ENCODE data around the gene TBC1D13.

TBC1D13 gene, protein sequence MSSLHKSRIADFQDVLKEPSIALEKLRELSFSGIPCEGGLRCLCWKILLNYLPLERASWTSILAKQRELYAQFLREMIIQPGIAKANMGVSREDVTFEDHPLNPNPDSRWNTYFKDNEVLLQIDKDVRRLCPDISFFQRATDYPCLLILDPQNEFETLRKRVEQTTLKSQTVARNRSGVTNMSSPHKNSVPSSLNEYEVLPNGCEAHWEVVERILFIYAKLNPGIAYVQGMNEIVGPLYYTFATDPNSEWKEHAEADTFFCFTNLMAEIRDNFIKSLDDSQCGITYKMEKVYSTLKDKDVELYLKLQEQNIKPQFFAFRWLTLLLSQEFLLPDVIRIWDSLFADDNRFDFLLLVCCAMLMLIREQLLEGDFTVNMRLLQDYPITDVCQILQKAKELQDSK

DNA sequence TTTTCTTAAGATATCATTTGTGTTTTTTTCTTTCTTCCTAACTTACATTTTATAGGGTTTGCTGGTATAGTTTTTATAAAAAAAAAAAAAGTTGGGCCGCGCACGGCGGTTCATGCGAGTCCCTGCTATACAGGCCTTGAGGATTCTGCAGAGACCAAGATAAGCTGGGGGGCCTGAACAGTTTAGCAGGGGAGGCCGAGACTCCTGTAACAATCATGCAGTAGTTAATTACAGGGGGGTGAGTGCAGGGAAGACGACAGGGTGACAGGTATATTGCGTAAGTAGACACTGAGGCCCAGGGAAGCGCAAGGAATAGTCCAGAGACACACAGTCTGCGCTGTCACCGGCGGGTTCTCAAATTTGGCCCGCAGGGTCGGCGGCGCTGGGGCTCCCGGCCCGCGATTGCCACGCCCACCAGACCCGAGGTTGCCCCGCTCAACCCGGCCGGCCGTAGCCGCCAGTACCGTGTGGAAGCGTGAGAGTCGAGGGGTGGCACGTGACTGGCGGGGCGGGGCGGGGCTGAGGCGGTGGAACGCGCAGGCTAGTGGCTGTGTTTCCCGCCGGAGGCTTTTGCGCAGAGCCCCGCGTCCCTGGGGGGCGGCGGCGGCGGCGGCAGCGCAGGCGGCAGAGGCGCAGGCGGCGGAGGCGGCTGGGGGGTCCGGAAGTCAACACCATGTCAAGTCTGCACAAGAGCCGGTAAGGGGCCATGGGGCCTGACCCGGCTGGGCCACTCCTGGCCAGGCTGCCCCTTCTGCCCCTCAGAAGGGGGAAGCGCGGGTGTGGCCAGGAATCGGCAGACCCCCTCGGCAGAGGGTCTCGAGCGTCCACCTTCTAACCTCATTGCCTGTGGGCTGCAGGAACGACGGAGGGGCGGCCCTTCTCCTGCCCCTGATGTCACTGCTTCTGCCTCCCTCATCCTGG, at the start of gene TBC1D13:
Gene TBC1D13, plus strand, starts transcription at position 573 of the 921 bp plus-strand sequence. Its CDS starts 101 bp downstream, at position 674.
- TF ChIP-seq, protein P1, sequence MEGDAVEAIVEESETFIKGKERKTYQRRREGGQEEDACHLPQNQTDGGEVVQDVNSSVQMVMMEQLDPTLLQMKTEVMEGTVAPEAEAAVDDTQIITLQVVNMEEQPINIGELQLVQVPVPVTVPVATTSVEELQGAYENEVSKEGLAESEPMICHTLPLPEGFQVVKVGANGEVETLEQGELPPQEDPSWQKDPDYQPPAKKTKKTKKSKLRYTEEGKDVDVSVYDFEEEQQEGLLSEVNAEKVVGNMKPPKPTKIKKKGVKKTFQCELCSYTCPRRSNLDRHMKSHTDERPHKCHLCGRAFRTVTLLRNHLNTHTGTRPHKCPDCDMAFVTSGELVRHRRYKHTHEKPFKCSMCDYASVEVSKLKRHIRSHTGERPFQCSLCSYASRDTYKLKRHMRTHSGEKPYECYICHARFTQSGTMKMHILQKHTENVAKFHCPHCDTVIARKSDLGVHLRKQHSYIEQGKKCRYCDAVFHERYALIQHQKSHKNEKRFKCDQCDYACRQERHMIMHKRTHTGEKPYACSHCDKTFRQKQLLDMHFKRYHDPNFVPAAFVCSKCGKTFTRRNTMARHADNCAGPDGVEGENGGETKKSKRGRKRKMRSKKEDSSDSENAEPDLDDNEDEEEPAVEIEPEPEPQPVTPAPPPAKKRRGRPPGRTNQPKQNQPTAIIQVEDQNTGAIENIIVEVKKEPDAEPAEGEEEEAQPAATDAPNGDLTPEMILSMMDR (IDR thresholded peaks at IDR 0.05; ENCODE audit: insufficient read depth, low read depth, low read length, missing control alignments), result no peak
- DNase-seq (ENCODE audit: low read depth), result peak; percentile 84
- H3K4me3 ChIP-seq (ENCODE audit: low read length), result peak within 1 kb of the TSS; percentile 97

DNA sequence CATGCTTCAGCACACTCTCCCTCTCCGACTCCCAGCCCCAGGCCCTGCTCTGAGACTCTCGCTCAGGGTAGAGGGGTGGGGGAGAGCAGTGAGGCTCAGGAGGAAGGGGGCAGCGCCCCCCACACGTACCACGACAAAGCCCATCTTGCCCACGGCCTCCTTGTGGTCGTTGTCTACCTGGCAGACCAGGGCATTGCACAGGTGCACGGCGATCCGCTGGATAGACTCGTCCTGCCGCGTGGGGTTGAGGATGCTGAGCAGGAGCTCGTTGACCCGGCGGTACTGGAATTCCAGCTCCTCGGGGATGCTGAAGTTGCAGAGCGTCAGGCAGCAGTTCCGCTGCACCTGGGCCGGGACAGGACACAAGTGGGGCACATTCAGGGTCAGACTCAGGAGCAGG, 44.7 kb upstream of the TBC1D13 start:
- no peak for DNase-seq (ENCODE audit: low read depth)

DNA sequence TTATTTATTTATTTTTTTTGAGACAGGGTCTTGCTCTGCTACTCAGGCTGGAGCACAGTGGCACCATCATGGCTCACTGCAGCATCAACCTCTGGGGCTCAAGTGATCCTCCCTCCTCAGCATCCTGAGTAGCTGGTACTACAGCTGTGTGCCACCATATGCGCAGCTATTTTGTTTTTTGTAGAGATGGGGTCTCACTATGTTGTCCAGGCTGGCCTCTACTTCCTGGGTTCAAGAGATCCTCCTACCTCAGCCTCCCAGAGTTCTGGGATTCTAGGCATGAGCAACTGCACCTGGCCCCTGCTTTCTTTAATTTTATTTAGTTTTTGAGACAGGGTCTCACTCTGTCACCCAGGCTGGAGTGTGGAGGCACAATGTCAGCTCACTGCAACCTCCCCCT, 43.6 kb upstream of the TBC1D13 start:
- TF ChIP-seq, protein P1 (IDR thresholded peaks at IDR 0.05; ENCODE audit: insufficient read depth, low read depth, low read length, missing control alignments), result no peak
- no peak overlapping the region for H3K4me3 ChIP-seq (ENCODE audit: low read length)

More for the DNA sequence above, 44.7 kb upstream of the TBC1D13 start:
- TF ChIP-seq, protein P1 (IDR thresholded peaks at IDR 0.05; ENCODE audit: insufficient read depth, low read depth, low read length, missing control alignments), result no peak
- H3K4me3 ChIP-seq (ENCODE audit: low read length), result no peak overlapping the region

DNA sequence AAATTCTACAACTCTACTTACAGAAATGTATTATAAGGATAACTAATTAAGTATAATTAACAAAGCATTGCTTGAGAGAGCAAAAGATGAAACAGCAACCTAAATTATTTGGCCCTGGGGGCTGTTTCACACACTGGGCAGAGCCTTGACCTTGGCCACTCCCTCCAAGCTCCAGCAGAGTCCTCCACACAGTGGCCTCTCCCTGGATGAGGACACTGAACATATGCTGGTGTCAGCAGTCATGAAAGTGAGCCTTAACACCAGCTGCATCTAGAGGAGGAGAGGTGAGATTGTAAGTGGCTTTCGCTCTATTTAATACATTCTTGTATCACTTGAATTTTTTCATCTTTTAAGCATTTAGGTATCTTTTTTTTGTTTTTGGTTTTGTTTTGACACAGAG, 39.8 kb upstream of the TBC1D13 start:
- DNase-seq (ENCODE audit: low read depth), result no peak
- TF ChIP-seq, protein P1 (IDR thresholded peaks at IDR 0.05; ENCODE audit: insufficient read depth, low read depth, low read length, missing control alignments), result no peak
- H3K4me3 ChIP-seq (ENCODE audit: low read length), result no peak overlapping the region

More for the DNA sequence above, 43.6 kb upstream of the TBC1D13 start:
- no peak for DNase-seq (ENCODE audit: low read depth)

DNA sequence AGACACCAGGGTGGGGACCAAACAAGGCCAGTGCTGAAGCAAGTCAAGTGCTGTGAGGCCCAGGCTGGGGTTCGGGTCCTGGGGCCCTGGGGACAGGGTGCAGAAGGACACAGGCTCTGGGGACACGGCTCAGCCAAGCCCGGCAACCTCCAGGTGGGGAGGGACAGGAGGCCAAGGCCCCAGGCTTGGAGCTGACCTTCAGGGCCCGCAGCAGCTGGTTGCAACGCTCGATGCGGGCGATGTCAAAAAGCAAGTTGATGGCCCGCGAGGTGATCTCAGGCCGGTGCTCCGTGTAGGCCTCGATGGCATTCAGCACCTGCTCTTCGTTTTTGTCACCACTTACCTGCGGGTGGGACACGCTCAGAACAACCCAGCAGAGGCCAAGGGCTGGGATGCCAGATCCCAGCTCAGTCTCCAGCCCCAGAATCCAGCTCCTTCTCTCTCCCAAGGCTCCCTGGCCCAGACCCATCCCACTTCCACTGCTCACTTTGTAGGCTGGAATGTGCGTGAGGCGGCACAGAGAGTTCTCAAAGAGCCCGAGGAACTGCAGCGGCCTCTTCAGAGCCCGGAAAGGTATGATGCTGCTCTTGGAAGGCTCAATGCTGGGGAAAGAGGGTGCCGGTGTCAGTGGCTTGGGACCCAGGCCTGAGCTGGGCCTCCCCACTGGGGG, 36.0 kb upstream of the TBC1D13 start:
- TF ChIP-seq, protein P1 (IDR thresholded peaks at IDR 0.05; ENCODE audit: insufficient read depth, low read depth, low read length, missing control alignments), result no peak
- no peak for DNase-seq (ENCODE audit: low read depth)
- H3K4me3 ChIP-seq (ENCODE audit: low read length), result no peak overlapping the region

DNA sequence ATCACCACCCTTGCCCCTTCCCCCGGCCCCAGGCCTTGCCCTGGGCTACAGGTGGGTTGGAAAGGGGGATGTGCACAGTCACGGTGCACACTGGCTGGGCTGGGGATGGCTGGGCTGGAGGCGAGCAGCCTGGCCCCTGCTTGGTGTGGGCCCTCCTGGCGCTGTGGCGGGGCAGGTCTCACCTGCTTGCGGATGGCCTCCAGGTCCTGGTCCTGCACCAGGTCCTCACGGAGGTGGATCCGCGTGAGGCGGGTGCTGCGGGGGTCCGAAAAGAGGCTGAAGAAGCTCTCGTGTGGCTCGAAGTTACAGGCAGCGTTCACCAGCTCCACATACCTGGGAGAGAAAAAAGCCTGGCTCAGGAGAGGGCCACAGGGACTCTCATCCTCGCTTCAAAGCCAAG, 33.4 kb upstream of the TBC1D13 start:
- DNase-seq (ENCODE audit: low read depth), result no peak
- H3K4me3 ChIP-seq (ENCODE audit: low read length), result no peak overlapping the region
- TF ChIP-seq, protein P1 (IDR thresholded peaks at IDR 0.05; ENCODE audit: insufficient read depth, low read depth, low read length, missing control alignments), result no peak

Measured in epithelial cell of esophagus (primary cell).